GM19025 (cell line): ENCODE data around the gene SLC35D2.
"Not testable (repeated sequence)": the region's sequence is repeated elsewhere in the genome, so short reads cannot be mapped to it uniquely, and the experiment has no call there.

ENCODE experiments used
- ATAC-seq: cut with Tn5 transposase; IDR thresholded peaks from one replicate; pipeline ENCODE4 v1.9.1; 2021; ENCODE audit warnings: mild to moderate bottlenecking, low read depth, moderate library complexity; ENCODE audit not compliant: unreplicated experiment

Gene SLC35D2

GRCh38 chr9:96362119-96362518, 21.4 kb downstream of the SLC35D2 start:
- not testable (repeated sequence) for ATAC-seq

- ATAC-seq, result no peak
Measured at GRCh38 chr9:96361668-96362067, 21.8 kb downstream of the SLC35D2 start.

- no peak for ATAC-seq
Measured at GRCh38 chr9:96360976-96361375, 22.5 kb downstream of the SLC35D2 start.

- not testable (repeated sequence) for ATAC-seq
Measured at GRCh38 chr9:96360523-96360922, 23.0 kb downstream of the SLC35D2 start.

GRCh38 chr9:96350866-96351265, 32.6 kb downstream of the SLC35D2 start:
- ATAC-seq, result no peak

GRCh38 chr9:96348261-96348660, 35.2 kb downstream of the SLC35D2 start:
- ATAC-seq, result no peak

GRCh38 chr9:96345551-96345950, 38.0 kb downstream of the SLC35D2 start:
- no peak for ATAC-seq

- ATAC-seq, result no peak
Measured at GRCh38 chr9:96344458-96345180, 38.9 kb downstream of the SLC35D2 start.

GRCh38 chr9:96343515-96344360, 39.8 kb downstream of the SLC35D2 start:
- no peak for ATAC-seq

GRCh38 chr9:96342571-96343245, 40.8 kb downstream of the SLC35D2 start:
- ATAC-seq, result no peak

- no peak for ATAC-seq
Measured at GRCh38 chr9:96340707-96341106, 42.8 kb downstream of the SLC35D2 start.

- no peak for ATAC-seq
Measured at GRCh38 chr9:96338299-96338698, 45.2 kb downstream of the SLC35D2 start.

- no peak for ATAC-seq
Measured at GRCh38 chr9:96333958-96334357, 49.6 kb downstream of the SLC35D2 start.

GRCh38 chr9:96331236-96331947, 52.1 kb downstream of the SLC35D2 start:
- no peak for ATAC-seq

- no peak for ATAC-seq
Measured at GRCh38 chr9:96327694-96328352, 55.7 kb downstream of the SLC35D2 start.

GRCh38 chr9:96323169-96323568, 60.3 kb downstream of the SLC35D2 start:
- no peak for ATAC-seq

GRCh38 chr9:96322736-96323135, 60.8 kb downstream of the SLC35D2 start:
- ATAC-seq, result not testable (repeated sequence)

- ATAC-seq, result not testable (repeated sequence)
Measured at GRCh38 chr9:96322210-96322609, 61.3 kb downstream of the SLC35D2 start.

- ATAC-seq, result no peak
Measured at GRCh38 chr9:96321515-96321914, 62.0 kb downstream of the SLC35D2 start.

GRCh38 chr9:96320749-96321280, 62.7 kb downstream of the SLC35D2 start:
- no peak for ATAC-seq
